SK-N-SH treated with all-trans-retinoic acid at 6 μM for 48 hours (cell line): ENCODE data around the gene NAPSA.
"Not testable (repeated sequence)": the region's sequence is repeated elsewhere in the genome, so short reads cannot be mapped to it uniquely, and the experiment has no call there.

Experiments
- ARNTL ChIP-seq: fragments of 450-650 bp; formaldehyde crosslinking; IDR thresholded peaks from 2 replicates; pipeline ENCODE4 v1.5.0; 2020; ENCODE audit warnings: low read depth, mild to moderate bottlenecking, moderate library complexity, borderline replicate concordance
- BACH2 ChIP-seq: fragments of 250-450 bp; sonication (Bioruptor Pico); IDR thresholded peaks from 2 replicates; pipeline ENCODE4 v1.9.0; 2021; ENCODE audit warnings: mild to moderate bottlenecking, borderline replicate concordance
- CSDC2 ChIP-seq: fragments of 250-450 bp; sonication (Bioruptor Pico); IDR thresholded peaks from 2 replicates; pipeline ENCODE4 v1.5.0; 2020; ENCODE audit warnings: mild to moderate bottlenecking, moderate library complexity
- ESRRG ChIP-seq: fragments of 250-450 bp; sonication (Bioruptor Pico); IDR thresholded peaks from 2 replicates; pipeline ENCODE4 v1.6.1; 2021; ENCODE audit warnings: mild to moderate bottlenecking
- ISL1 ChIP-seq: fragments of 250-450 bp; sonication (Bioruptor Pico); IDR thresholded peaks from 2 replicates; pipeline ENCODE4 v2.1.2; 2022; ENCODE audit warnings: mild to moderate bottlenecking, moderate library complexity
- OSR1 ChIP-seq: fragments of 250-450 bp; sonication (Bioruptor Pico); IDR thresholded peaks from 2 replicates; pipeline ENCODE4 v1.8.0; 2022; ENCODE audit warnings: moderate library complexity, mild to moderate bottlenecking, inconsistent platforms
- PPARA ChIP-seq: fragments of 250-450 bp; sonication (Bioruptor Pico); IDR thresholded peaks from 2 replicates; pipeline ENCODE4 v1.5.0; 2020; ENCODE audit warnings: mild to moderate bottlenecking, borderline replicate concordance
- TSHZ2 ChIP-seq: fragments of 250-450 bp; sonication (Bioruptor Pico); IDR thresholded peaks from 2 replicates; pipeline ENCODE4 v1.5.0; 2020; ENCODE audit warnings: mild to moderate bottlenecking, moderate library complexity
- ZC3H10 ChIP-seq: fragments of 250-450 bp; sonication (Bioruptor Pico); IDR thresholded peaks from 2 replicates; pipeline ENCODE4 v1.5.1; 2021; ENCODE audit warnings: mild to moderate bottlenecking, moderate library complexity
- ZFP3 ChIP-seq: fragments of 250-450 bp; sonication (Bioruptor Pico); IDR thresholded peaks from 2 replicates; pipeline ENCODE4 v1.5.0; 2020; ENCODE audit warnings: mild to moderate bottlenecking, moderate library complexity

GRCh38 chr19:50353487-50353880 is 12.0 kb downstream of the NAPSA start:
- not testable (repeated sequence) for TF ChIP-seq ARNTL (CRISPR knock-in tag); ZC3H10 (CRISPR knock-in tag); PPARA; OSR1 (CRISPR knock-in tag); TSHZ2 (CRISPR knock-in tag); CSDC2 (CRISPR knock-in tag); ESRRG; ISL1; BACH2 (CRISPR knock-in tag); ZFP3 (CRISPR knock-in tag)
